HL-60/S4 treated with retinoic acid at 250 ng/mL for 4 days and 3 days (cell line): Measurements from ENCODE around the gene FBXL20.
"Not testable (repeated sequence)": the region's sequence is repeated elsewhere in the genome, so short reads cannot be mapped to it uniquely, and the experiment has no call there.

Experiments
- in situ Hi-C: fragments of 300-500 bp; cut with MboI; formaldehyde crosslinking; loops from 2 replicates; pipeline ENCODE4 v1.7.0; 2022; ENCODE audit warnings: low sequenced_read_pairs

The FBXL20 gene, protein sequence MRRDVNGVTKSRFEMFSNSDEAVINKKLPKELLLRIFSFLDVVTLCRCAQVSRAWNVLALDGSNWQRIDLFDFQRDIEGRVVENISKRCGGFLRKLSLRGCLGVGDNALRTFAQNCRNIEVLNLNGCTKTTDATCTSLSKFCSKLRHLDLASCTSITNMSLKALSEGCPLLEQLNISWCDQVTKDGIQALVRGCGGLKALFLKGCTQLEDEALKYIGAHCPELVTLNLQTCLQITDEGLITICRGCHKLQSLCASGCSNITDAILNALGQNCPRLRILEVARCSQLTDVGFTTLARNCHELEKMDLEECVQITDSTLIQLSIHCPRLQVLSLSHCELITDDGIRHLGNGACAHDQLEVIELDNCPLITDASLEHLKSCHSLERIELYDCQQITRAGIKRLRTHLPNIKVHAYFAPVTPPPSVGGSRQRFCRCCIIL

DNA sequence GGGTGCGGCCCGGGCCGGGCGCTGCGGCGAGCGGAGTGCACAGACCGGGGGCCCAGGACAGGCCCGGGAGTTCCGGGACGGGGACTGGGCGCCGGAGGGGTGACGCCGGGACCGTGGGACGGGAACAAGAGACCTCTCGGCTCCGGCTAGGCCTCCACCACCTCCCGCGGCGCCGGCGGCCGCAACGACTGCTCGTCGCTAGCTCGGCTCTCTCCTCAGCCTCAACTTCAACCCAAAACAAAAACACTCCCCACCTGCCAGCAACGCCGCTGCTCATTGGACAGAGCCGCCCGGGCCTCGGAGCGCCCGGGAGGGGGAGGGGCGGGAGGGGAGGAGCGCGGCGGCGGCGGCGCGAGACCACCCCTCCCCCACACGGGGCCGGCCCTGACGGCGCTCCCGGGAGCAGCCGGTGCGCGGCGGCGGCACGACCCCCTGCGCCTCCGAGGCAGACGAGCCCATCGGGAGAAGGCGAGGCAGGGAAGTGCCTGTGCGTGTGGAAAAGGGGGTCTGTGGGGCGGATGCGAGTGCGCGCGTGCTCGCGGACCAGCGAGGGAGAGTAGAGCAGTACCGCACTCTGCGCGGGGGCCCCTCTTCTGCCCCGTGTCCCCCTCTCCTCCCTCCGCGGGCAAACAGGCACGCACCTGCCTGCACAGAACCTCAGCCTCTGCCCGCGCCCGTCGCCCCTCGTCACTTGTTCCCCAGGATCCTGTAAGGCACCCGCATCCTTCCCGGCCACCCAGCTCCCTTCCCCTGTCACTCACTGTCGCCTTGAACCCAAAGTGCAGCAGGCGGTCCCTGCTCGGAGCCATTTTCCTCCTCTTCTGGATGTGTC is at the start of gene FBXL20:
FBXL20 (minus strand) TSS at position 215 of the 832 bp plus-strand sequence. CDS start 224 bp downstream, outside the sequence.
- in situ Hi-C loops = no loop called here

- in situ Hi-C loops = no loop called here
Measured at GRCh38 chr17:39450847-39451581, 49.6 kb upstream of the FBXL20 start, which contains the start of gene MED1. TSS of gene MED1 (minus strand) at chr17:39451263. CDS start at chr17:39451062, 201 bp downstream.

DNA sequence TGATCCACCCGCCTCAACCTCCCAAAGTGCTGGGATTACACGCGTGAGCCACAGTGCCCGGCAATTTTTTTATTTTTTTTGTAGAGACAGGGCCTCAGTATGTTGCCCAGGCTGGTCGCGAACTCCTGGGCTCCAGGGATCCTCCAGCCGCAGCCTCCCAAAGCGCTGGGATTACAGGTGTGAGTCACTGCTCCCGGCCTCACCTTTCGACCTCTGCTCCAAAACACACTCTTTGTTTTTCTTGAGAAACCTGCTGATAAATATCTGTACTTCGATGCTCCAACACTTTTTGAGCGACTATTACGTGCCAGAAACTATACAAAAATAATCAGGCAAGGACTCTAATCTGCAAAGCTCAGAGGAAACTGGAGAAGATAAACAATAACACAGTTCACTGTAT is 48.6 kb upstream of the FBXL20 start:
- in situ Hi-C loops = no loop called here

DNA sequence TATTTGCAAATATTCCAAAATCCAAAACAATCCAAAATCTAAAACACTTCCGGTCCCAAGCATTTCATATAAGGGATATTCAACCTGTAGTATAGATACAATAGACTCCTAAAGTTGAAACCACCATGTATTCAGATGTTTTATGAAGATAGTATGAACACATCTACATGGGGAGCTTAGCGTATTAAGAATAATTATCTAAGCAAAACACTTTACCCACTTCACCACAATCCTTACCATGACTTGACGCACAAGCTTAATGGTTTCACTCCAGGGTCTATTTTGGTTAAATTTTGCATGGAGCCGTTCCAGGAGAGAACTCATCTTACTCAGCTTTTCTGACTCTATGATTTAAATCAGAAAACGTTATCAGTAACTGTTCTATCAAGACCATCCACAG is 46.1 kb upstream of the FBXL20 start:
- in situ Hi-C loops = no loop called here

GRCh38 chr17:39443326-39443725 is 41.9 kb upstream of the FBXL20 start:
- in situ Hi-C loops = no loop called here

DNA sequence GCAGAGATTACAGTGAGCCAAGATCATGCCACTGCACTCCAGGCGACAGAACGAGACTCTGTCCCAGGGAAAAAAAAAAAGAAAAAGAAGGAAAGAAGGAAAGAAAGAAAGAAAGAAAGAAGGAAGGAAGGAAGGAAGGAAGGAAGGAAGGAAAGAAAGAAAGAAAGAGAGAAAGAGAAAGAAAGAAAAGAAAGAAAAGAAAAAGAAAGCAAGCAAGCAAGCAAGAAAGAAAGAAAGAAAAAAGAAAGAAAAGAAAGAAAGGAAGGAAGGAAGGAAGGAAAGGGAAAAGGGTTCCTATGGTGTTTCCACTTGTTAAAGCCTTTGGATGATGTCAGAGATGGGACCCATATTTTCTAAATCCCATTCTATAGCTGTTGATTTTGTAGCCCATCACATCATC is 38.4 kb upstream of the FBXL20 start:
- in situ Hi-C loops = not testable (repeated sequence)

DNA sequence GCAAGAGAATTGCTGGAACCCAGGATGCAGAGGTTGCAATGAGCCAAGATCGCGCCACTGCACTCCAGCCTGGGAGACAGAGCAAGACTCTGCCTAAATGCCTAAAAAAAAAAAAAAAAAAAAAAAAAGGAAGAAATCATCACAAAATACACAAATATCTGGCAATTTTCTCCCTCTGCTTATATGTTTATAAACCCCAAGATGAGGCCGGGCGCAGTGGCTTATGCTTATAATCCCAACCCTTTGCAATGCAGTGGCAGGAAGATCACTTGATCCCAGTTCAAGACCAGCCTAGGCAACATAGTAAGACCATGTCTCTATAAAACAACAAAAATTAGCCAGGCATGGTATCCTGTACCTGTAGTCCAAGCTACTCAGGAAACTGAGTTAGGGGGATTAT is 28.2 kb upstream of the FBXL20 start:
- in situ Hi-C loops = no loop called here

GRCh38 chr17:39416141-39416540 is 14.7 kb upstream of the FBXL20 start:
- in situ Hi-C loops = no loop called here

DNA sequence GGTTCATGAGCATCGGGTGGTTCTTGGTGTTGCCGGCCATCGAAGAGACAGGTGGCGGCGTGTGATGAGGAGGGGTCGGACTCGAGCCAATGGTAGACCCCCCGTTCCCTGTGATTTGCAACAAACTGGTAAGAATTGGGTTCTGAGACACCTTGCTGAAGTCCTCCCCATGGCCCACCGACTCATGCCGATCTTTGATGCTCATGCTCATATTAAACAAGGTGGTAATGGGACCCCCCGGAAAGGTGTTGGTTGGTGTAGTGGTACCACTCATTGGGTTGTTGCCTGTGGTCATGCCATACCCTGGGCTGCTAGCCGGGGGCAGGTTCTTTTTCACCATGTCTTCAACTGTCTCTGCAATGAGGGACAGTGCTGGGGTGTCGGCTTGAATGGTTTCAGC is 8.9 kb upstream of the FBXL20 start:
- in situ Hi-C loops = no loop called here

DNA sequence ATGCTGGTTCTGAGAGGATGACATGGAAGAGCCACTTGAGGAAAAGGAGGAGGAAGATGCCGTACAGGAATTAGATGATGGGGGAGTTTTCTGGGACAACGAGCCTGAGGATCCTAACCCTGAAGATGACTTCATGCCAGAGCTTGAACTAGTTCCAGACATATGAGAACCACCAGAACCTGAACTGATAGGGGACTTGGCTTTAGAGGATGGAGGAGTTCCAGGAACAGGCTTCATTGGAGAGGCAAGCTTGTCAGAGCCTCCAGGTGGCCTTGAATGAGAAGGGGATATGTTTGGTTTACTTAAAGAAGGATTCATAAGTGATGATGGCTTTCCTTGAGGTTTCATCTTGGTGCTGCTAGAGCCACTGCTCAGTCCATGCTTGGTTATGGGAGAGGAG is 6.9 kb upstream of the FBXL20 start:
- in situ Hi-C loops = no loop called here

DNA sequence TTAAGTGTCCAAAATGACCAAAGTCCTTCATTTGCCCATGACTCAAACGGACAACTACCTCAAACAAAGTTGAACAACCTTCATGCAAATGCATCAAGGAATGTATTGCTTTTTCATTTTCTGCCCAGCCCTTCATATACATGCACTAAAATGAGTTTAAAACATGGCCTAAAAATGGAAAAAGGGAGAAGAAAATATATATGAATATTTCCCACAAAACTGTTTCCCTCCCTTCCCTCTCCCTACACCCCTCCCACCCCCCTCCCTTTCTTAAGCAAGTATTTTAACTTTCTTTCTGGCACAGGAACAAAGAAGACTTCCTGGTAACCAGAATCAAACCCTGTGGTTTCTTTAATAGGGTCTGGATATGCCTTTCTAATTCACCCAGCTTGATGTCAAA is 5.5 kb upstream of the FBXL20 start:
- in situ Hi-C loops = no loop called here

GRCh38 chr17:39405436-39405835 is 4.0 kb upstream of the FBXL20 start:
- in situ Hi-C loops = no loop called here

DNA sequence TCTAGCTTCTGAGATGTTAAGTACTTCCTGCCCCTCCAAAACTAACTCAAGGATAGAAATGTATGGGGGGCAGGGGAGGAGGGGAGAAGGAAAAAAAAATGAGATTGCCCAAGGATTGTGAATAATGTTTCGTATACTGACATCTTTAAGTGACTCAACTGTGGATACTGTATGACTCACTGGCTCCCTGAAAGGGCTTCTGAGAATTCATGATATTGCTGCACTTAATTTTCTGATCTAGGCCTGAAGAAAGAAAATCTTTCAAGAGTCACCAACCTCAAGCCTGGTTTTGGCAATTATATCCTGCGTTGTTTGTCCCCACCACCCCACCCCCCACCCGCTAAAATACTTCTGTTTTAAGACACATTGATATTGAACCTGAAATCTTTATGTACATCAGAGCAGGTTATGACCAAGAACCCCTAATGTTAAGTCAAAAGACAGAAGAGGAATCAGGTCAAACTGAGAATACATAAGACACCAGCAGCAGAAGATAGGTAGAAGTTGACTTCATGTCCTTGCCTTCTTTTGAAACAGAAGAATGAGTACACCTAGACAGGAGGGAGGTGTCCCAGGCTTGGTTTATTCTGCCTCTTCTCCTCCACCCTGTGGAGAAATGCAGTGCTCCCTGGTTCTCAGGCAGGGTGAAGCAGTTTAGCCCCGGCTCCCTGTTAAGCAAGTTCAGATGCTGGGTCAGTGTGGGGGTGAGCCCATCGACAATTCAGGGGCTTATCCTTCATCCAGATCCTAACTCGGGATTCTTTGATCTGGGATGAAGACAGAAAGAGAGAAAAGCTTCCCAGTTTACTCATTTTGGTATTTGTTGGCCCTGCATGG is 3.3 kb upstream of the FBXL20 start:
- in situ Hi-C loops = no loop called here

- in situ Hi-C loops = no loop called here
Measured at GRCh38 chr17:39402890-39403605, 1.6 kb upstream of the FBXL20 start.

DNA sequence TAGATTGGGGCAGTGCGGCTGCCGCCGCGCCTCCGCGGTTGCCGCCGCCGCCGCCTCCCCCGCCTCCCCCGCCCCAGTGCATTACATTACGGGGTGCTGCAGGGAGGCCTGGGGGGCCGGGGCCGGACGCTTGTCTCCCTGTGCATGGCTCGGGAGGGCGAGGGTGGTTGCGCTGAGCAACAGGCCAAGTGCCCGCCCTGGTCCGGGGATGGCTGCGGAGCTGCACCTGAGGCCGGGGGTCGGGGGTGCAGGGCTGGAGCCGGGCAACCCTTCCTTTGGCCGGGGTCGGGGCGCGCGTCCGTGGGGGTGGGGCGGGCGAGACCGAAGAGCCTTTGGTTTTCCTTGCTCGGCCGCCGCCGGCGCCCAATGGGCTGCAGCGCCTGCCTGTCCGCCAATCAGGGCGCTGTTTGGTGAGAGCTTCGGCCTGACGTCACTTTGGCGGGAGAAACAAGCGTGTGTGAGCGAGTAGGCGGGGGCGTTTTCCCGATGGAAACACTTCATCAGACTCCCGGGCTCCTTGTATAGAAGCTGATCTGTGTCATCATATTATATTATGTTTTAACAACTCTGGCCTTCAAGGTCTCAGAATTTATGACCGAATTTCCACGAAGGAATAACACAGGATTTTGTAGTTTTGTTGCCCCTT is 941 bp upstream of the FBXL20 start:
- in situ Hi-C loops = no loop called here

DNA sequence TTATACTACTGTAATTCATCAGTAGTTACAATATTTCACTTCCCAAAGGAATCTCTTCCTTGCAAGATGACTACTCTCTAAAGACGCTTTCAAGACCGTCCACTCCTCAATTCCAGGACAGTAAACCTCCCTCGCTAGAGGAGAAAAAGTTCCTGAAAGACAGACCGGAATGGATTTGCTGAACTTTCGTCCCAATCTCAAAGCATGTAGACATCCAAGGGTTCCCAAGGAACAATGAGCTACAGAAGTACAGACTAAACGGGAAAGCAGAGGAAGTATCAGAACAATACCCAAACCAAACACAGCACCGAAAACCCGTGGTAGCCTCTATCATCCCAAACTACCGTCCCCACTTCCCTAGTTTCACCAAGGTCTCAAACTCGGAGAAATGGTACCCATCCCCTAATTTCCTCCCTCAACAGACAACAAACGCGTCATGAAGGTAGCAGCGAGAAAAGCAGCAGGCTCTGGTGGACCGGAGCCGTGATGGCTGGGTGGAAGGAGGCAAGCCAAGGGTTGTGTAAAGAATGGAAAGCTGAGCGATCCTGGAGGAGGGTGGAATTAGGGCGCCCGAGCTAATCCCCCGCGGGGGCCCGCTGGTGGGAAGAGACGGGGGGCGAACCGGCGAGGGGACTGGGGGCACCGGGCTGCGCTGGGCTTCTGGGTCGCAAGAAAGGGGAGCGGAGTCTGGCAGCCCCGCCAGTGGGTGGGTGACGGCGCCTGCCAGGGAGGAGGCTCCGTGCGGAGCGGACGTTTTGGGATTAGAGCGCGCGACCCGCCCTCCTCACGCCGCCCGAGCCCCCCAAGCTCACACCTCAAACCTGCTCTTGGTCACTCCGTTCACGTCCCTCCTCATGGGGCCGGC is 647 bp downstream of the FBXL20 start:
- in situ Hi-C loops = no loop called here

GRCh38 chr17:39399791-39400190 is 1.6 kb downstream of the FBXL20 start:
- in situ Hi-C loops = no loop called here

DNA sequence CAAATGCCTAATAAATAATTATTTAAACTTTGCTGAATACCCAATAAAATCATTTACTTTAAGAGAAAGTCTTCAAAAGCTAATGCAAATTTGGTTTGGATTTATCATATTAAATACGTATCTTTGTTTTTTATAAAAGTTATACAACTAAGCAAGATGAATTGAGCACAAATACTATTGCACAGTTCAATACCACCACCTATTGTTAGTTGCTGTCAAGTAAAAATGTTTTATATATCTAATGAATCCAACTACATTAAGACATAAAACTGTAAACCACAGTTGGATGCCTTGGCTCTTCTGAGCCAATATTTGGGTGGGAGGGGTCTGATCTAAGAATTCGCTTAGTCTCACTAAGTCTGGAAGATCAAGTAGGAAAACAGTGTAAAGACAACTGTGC is 7.7 kb downstream of the FBXL20 start:
- in situ Hi-C loops = no loop called here
